Endometrial microvascular endothelial cells (primary cell): Measurements from ENCODE around the gene SPI1. TPM values are rescaled to one million over a fixed set of nuclear protein-coding genes. Genes with fewer than 3 reads are reported as not detected.

Source experiments
- in situ Hi-C: cut with HindIII; loops from 2 replicates; pipeline ENCODE4 v1.10.0; 2017; ENCODE audit warnings: low sequenced_read_pairs, low pct_unique_long_range_greater_than_20kb; ENCODE audit errors: inconsistent ontology term
- total RNA-seq: library from RNA; depleted of rRNA; stranded (reverse); fragments of >200 nt; gene quantifications from one replicate; pipeline ENCODE4 v1.2.3, GENCODE V29; 2015; ENCODE audit errors: inconsistent ontology term

SPI1 gene
- total RNA-seq, 1 donor from 2014 or later = not detected

GRCh38 chr11:47391077-47391583 lies 12.8 kb upstream of the SPI1 start:
- in situ Hi-C loops = no loop called here

- in situ Hi-C loops = no loop called here
These were observed 12.0 kb upstream of the SPI1 start for GRCh38 chr11:47390422-47390760.

- in situ Hi-C loops = no loop called here
These were observed 11.5 kb upstream of the SPI1 start for GRCh38 chr11:47389577-47390421.

GRCh38 chr11:47388697-47389576 lies 10.6 kb upstream of the SPI1 start:
- in situ Hi-C loops = no loop called here

GRCh38 chr11:47387944-47388696 lies 9.8 kb upstream of the SPI1 start:
- in situ Hi-C loops = no loop called here

GRCh38 chr11:47384498-47384897 lies 6.2 kb upstream of the SPI1 start:
- in situ Hi-C loops = no loop called here

- in situ Hi-C loops = no loop called here
These were observed 4.7 kb upstream of the SPI1 start for GRCh38 chr11:47383071-47383470.

- in situ Hi-C loops = no loop called here
These were observed 1.7 kb upstream of the SPI1 start for GRCh38 chr11:47380078-47380477.

GRCh38 chr11:47379317-47379716 lies 970 bp upstream of the SPI1 start:
- in situ Hi-C loops = no loop called here

- in situ Hi-C loops = no loop called here
These were observed 456 bp upstream of the SPI1 start for GRCh38 chr11:47378836-47379170.

GRCh38 chr11:47377571-47378009 lies 757 bp downstream of the SPI1 start:
- in situ Hi-C loops = no loop called here

- in situ Hi-C loops = no loop called here
These were observed 1.6 kb downstream of the SPI1 start for GRCh38 chr11:47376525-47377371.

GRCh38 chr11:47376107-47376524 lies 2.2 kb downstream of the SPI1 start:
- in situ Hi-C loops = no loop called here

GRCh38 chr11:47375546-47376085 lies 2.7 kb downstream of the SPI1 start:
- in situ Hi-C loops = no loop called here

GRCh38 chr11:47375020-47375419 lies 3.3 kb downstream of the SPI1 start:
- in situ Hi-C loops = no loop called here

- in situ Hi-C loops = no loop called here
These were observed 3.7 kb downstream of the SPI1 start for GRCh38 chr11:47374720-47375019.

GRCh38 chr11:47373876-47374719 lies 4.2 kb downstream of the SPI1 start:
- in situ Hi-C loops = no loop called here
